Astrocyte of the cerebellum (primary cell): ENCODE measurements around the gene CSNK1G2.

Source experiments
- DNase-seq: peaks from one replicate; pipeline ENCODE4 v3.0.0-alpha.2; 2011; ENCODE audit warnings: low read depth
- H3K4me3 ChIP-seq: 2 replicates; pipeline ENCODE4 v1.5.1; 2011; ENCODE audit warnings: mild to moderate bottlenecking, low read depth, low read length, moderate library complexity
- in situ Hi-C: cut with HindIII; loops from 2 replicates; pipeline ENCODE4 v1.10.0; 2017; ENCODE audit warnings: low sequenced_read_pairs
- TF ChIP-seq, protein P1 (sequence below): IDR thresholded peaks from 2 replicates; pipeline ENCODE4 v1.5.1; 2012; ENCODE audit warnings: low read length, low read depth, moderate library complexity, mild to moderate bottlenecking; ENCODE audit errors: missing control alignments

The CSNK1G2 gene

GRCh38 chr19:1910177-1910576 lies 30.8 kb upstream of the CSNK1G2 start:
- H3K4me3 ChIP-seq: no peak overlapping the region
- in situ Hi-C loops: no loop called here
- no peak for DNase-seq
- TF ChIP-seq, protein P1, sequence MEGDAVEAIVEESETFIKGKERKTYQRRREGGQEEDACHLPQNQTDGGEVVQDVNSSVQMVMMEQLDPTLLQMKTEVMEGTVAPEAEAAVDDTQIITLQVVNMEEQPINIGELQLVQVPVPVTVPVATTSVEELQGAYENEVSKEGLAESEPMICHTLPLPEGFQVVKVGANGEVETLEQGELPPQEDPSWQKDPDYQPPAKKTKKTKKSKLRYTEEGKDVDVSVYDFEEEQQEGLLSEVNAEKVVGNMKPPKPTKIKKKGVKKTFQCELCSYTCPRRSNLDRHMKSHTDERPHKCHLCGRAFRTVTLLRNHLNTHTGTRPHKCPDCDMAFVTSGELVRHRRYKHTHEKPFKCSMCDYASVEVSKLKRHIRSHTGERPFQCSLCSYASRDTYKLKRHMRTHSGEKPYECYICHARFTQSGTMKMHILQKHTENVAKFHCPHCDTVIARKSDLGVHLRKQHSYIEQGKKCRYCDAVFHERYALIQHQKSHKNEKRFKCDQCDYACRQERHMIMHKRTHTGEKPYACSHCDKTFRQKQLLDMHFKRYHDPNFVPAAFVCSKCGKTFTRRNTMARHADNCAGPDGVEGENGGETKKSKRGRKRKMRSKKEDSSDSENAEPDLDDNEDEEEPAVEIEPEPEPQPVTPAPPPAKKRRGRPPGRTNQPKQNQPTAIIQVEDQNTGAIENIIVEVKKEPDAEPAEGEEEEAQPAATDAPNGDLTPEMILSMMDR: no peak

- no peak for DNase-seq
- no peak overlapping the region for H3K4me3 ChIP-seq
- TF ChIP-seq, protein P1: no peak
- in situ Hi-C loops: no loop called here
These were observed 29.9 kb upstream of the CSNK1G2 start for GRCh38 chr19:1911098-1911497.

DNA sequence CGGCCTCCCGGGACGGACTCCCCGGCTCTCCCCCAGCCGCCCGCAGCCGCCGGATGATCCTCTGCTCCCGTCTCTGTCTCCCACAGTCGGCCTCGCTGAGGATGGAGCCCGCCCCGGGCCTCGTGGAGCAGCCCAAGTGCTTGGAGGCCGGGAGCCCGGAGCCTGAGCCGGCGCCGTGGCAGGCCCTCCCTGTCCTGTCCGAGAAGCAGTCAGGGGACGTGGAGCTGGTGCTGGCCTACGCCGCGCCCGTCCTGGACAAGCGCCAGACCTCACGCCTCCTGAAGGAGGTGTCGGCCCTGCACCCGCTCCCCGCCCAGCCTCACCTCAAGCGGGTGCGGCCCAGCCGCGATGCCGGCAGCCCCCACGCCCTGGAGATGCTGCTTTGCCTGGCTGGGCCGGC lies 29.0 kb upstream of the CSNK1G2 start:
- in situ Hi-C loops: no loop called here
- no peak for DNase-seq
- TF ChIP-seq, protein P1: no peak
- H3K4me3 ChIP-seq: no peak overlapping the region

GRCh38 chr19:1912760-1913505 lies 28.0 kb upstream of the CSNK1G2 start:
- in situ Hi-C loops: no loop called here
- TF ChIP-seq, protein P1: no peak
- DNase-seq: no peak
- H3K4me3 ChIP-seq: no peak overlapping the region

DNA sequence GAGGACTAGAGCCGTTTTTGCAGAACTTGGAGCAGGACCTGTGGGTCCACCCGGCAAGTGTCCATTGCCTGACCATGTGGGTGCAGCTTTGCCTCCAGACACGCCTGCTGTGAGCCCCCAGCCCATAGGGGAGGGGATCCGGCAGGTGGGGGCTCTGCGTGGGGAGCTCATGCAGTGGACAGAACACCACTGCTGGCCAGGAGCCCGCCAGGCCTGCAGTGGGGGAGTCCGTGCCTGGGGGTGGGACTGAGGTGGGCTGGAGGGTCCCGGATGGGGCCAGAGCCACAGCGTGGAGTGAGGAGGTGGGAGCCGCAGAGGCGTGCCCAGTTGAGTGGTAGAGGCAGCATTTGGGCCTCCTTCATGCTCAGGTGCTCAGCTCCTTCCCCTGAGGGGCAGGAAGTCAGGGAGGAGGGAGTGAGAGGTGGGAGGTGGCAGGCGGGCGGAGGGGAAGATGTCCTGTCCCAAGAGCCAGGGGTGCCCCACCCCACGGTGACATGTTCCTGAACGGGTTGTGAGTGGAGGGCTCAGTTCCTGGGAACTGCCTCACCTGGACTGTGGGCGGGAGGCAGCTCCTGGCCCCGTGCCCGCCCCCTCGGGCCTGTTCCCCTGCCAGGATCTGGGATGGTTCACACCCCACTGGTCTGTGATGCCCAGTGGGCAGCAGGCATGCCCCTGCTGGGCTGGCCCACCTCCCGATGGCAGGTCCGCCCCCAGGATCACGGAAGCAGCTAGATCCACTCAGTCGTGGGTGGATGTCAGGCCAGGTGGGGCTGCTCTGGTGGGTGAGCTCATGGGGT lies 27.0 kb upstream of the CSNK1G2 start:
- in situ Hi-C loops: no loop called here
- no peak for DNase-seq
- H3K4me3 ChIP-seq: no peak overlapping the region
- TF ChIP-seq, protein P1: no peak

- in situ Hi-C loops: no loop called here
- TF ChIP-seq, protein P1: no peak
- no peak overlapping the region for H3K4me3 ChIP-seq
- no peak for DNase-seq
These were observed 26.1 kb upstream of the CSNK1G2 start for GRCh38 chr19:1914826-1915341.
